H9 (cell line): Measurements from ENCODE around the gene MGAT5. TPM values are rescaled to one million over a fixed set of nuclear protein-coding genes. Genes with fewer than 3 reads are reported as not detected.
A peak's percentile ranks its signal among the peaks of the same experiment; 100 is the strongest.
"Not testable (repeated sequence)": the region's sequence is repeated elsewhere in the genome, so short reads cannot be mapped to it uniquely, and the experiment has no call there.

ENCODE experiments used
- DNase-seq: peaks from one replicate; pipeline ENCODE4 v3.0.0-alpha.2; 2017
- H2AFZ ChIP-seq: one replicate; pipeline ENCODE4 v1.6.1; 2013; ENCODE audit warnings: mild to moderate bottlenecking, low read length, control low read depth, moderate library complexity
- H2AK5ac ChIP-seq: 2 replicates; pipeline ENCODE4 v1.6.1; 2013; ENCODE audit warnings: low read length, control low read depth, mixed read lengths; ENCODE audit not compliant: insufficient read length
- H2BK120ac ChIP-seq: one replicate; pipeline ENCODE4 v1.6.1; 2013; ENCODE audit warnings: low read depth, mild to moderate bottlenecking, low read length, control low read depth, inconsistent platforms; ENCODE audit not compliant: poor library complexity, severe bottlenecking
- H2BK12ac ChIP-seq: 2 replicates; pipeline ENCODE4 v1.6.1; 2013; ENCODE audit warnings: low read length, control low read depth, mixed read lengths, low read depth; ENCODE audit not compliant: insufficient read length
- H2BK15ac ChIP-seq: 2 replicates; pipeline ENCODE4 v1.6.1; 2013; ENCODE audit warnings: low read depth, low read length, control low read depth
- H2BK20ac ChIP-seq: one replicate; pipeline ENCODE4 v1.6.1; 2013; ENCODE audit warnings: low read depth, mild to moderate bottlenecking, low read length, control low read depth, inconsistent platforms; ENCODE audit not compliant: poor library complexity, severe bottlenecking
- H2BK5ac ChIP-seq: 2 replicates; pipeline ENCODE4 v1.6.1; 2013; ENCODE audit warnings: low read length, control low read depth, mixed read lengths; ENCODE audit not compliant: insufficient read length
- H3K14ac ChIP-seq: 2 replicates; pipeline ENCODE4 v1.6.1; 2013; ENCODE audit warnings: low read length, control low read depth; ENCODE audit not compliant: insufficient read depth
- H3K18ac ChIP-seq: 2 replicates; pipeline ENCODE4 v1.6.1; 2013; ENCODE audit warnings: low read depth, mild to moderate bottlenecking, mixed read lengths, low read length, control low read depth; ENCODE audit not compliant: insufficient read length
- H3K23ac ChIP-seq: 2 replicates; pipeline ENCODE4 v1.6.1; 2013; ENCODE audit warnings: low read length, control low read depth, mixed read lengths, low read depth; ENCODE audit not compliant: insufficient read length
- H3K23me2 ChIP-seq: 2 replicates; pipeline ENCODE4 v1.6.1; 2013; ENCODE audit warnings: low read depth, mild to moderate bottlenecking, mixed read lengths, low read length, control low read depth; ENCODE audit not compliant: insufficient read length, poor library complexity, severe bottlenecking
- H3K27ac ChIP-seq: 2 replicates; pipeline ENCODE4 v1.5.1; 2013; ENCODE audit warnings: low read length, control low read depth, mixed read lengths, low read depth; ENCODE audit not compliant: insufficient read length
- H3K27me3 ChIP-seq: 2 replicates; pipeline ENCODE4 v1.6.1; 2013; ENCODE audit warnings: low read length, control low read depth, inconsistent platforms; ENCODE audit not compliant: insufficient read depth
- H3K4ac ChIP-seq: 2 replicates; pipeline ENCODE4 v1.6.1; 2013; ENCODE audit warnings: low read depth, mild to moderate bottlenecking, control low read depth, inconsistent platforms, low read length, moderate library complexity
- H3K4me1 ChIP-seq: 2 replicates; pipeline ENCODE4 v1.6.1; 2013; ENCODE audit warnings: low read length, control low read depth, inconsistent platforms; ENCODE audit not compliant: insufficient read depth
- H3K4me2 ChIP-seq: 2 replicates; pipeline ENCODE4 v1.6.1; 2013; ENCODE audit warnings: low read length, control low read depth, mixed read lengths; ENCODE audit not compliant: insufficient read length, insufficient read depth
- H3K56ac ChIP-seq: 2 replicates; pipeline ENCODE4 v1.6.1; 2013; ENCODE audit warnings: low read depth, mild to moderate bottlenecking, mixed read lengths, low read length, control low read depth; ENCODE audit not compliant: insufficient read length
- H3K79me1 ChIP-seq: 2 replicates; pipeline ENCODE4 v1.6.1; 2013; ENCODE audit warnings: low read depth, mild to moderate bottlenecking, moderate library complexity, low read length, control low read depth, inconsistent platforms; ENCODE audit not compliant: insufficient read depth, poor library complexity, severe bottlenecking
- H3K79me2 ChIP-seq: 2 replicates; pipeline ENCODE4 v1.6.1; 2013; ENCODE audit warnings: low read length, control low read depth, inconsistent platforms; ENCODE audit not compliant: insufficient read depth
- H3K9ac ChIP-seq: 2 replicates; pipeline ENCODE4 v1.6.1; 2013; ENCODE audit warnings: low read length, control low read depth, mixed read lengths; ENCODE audit not compliant: insufficient read length; ENCODE audit errors: extremely low read depth
- H3K9me3 ChIP-seq: one replicate; pipeline ENCODE4 v1.6.1; 2013; ENCODE audit warnings: low read depth, low read length, inconsistent platforms; ENCODE audit not compliant: control insufficient read depth
- H3T11ph ChIP-seq: one replicate; pipeline ENCODE4 v1.6.1; 2013; ENCODE audit warnings: mild to moderate bottlenecking, low read length, control low read depth, inconsistent platforms
- H4K20me1 ChIP-seq: one replicate; pipeline ENCODE4 v1.6.1; 2013; ENCODE audit not compliant: control insufficient read depth, insufficient read length, insufficient read depth
- H4K5ac ChIP-seq: 2 replicates; pipeline ENCODE4 v1.6.1; 2013; ENCODE audit warnings: low read depth, mild to moderate bottlenecking, mixed read lengths, low read length, control low read depth; ENCODE audit not compliant: insufficient read length
- H4K8ac ChIP-seq: replicated peaks from 2 replicates; pipeline ENCODE4 v1.6.1; 2013; ENCODE audit warnings: low read length, control low read depth, mixed read lengths, low read depth; ENCODE audit not compliant: insufficient read length
- H4K91ac ChIP-seq: 2 replicates; pipeline ENCODE4 v1.6.1; 2013; ENCODE audit warnings: low read depth, mild to moderate bottlenecking, moderate library complexity, mixed read lengths, low read length, control low read depth; ENCODE audit not compliant: insufficient read length
- H3K27ac Mint-ChIP-seq, 3 experiments: 2 replicates in 2 of 3; 3 replicates in 1 of 3; pipeline ENCODE4 v1.8.0; 2020 to 2021; ENCODE audit warnings: mixed read lengths in 3 of 3, mild to moderate bottlenecking in 1 of 3, moderate library complexity in 1 of 3
- H3K27me3 Mint-ChIP-seq: 2 replicates; pipeline ENCODE4 v1.8.0; 2021; ENCODE audit warnings: low read depth, mild to moderate bottlenecking, moderate library complexity, mixed read lengths
- H3K36me3 Mint-ChIP-seq, 3 experiments: 2 replicates in 2 of 3; 3 replicates in 1 of 3; pipeline ENCODE4 v1.8.0; 2020 to 2021; ENCODE audit warnings: low read depth in 3 of 3, mixed read lengths in 3 of 3; ENCODE audit not compliant: insufficient read depth in 1 of 3
- H3K4me1 Mint-ChIP-seq, 2 experiments: 2 replicates each; pipeline ENCODE4 v1.8.0; 2020; ENCODE audit warnings: mixed read lengths in 2 of 2
- H3K4me3 Mint-ChIP-seq, 2 experiments: 2 replicates in 1 of 2; 3 replicates in 1 of 2; pipeline ENCODE4 v1.8.0; 2020 to 2021; ENCODE audit warnings: mild to moderate bottlenecking in 2 of 2, mixed read lengths in 2 of 2, moderate library complexity in 1 of 2
- H3K9me3 Mint-ChIP-seq, 2 experiments: 2 replicates in 1 of 2; 3 replicates in 1 of 2; pipeline ENCODE4 v1.8.0; 2020; ENCODE audit warnings: mild to moderate bottlenecking in 2 of 2, mixed read lengths in 2 of 2, moderate library complexity in 1 of 2
- WGBS: extraction: QIAGEN DNeasy Blood & Tissue Kit; methylation state at CpG from one replicate; pipeline ENCODE4 v1.1.7; 2013; ENCODE audit warnings: missing lambda C conversion rate, low lambda C conversion rate, mixed read lengths; ENCODE audit not compliant: insufficient read length; ENCODE audit errors: extremely low coverage; 5-methylcytosine and 5-hydroxymethylcytosine counted together
- total RNA-seq: library from RNA; stranded (reverse); gene quantifications from 2 replicates; pipeline ENCODE4 v1.2.1, GENCODE V29; 2021
- TF ChIP-seq, protein P1 (sequence below): fragments of 200-600 bp; sonication (generic); conservative IDR thresholded peaks from 3 replicates; pipeline ENCODE4 v1.8.0; 2021; ENCODE audit warnings: antibody characterized with exemption, mild to moderate bottlenecking

MGAT5 gene
- total RNA-seq, 1 experiment from 2014 or later, result 25.7 TPM

DNA sequence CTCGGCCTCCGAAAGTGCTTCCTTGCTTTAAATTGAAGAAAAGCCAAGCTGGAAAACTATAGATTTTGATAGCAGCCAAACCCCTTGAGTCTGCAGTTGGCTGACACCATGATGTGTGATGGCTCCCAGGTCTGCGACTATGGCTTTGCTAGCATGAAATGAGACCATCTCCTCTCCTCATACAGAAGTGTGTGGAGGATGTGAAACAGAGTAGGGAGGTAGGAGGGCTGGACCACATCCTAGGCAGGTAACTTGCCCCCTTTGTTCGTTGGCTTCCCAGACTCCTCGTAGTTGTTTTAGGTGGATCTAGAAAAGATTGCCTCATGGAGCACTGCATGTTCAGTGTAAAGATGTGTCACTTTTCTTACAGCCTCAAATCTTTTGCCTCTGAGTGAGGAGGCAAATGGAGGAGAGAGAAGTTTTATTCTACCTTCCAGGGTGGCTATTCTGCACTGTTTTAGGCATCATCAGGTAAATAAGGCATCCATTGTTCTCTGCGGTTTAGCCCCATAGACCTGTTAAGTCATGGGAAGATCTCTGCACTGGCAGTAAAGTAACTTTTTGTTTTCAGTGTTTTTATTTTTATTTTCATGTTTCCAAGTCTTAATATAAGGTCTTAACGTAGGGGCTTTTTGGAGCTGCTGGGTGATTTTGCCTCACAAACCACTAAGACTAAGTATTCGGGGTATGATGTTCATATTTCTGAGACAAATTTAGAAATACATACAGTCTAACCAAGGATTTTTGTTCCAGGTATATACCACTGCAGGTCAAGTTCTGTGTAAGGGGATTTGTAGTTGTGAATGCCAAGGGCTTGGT lies 40.1 kb downstream of the MGAT5 start:
- H4K20me1 ChIP-seq, result no peaks in the 10 kb centered on the region
- no peak overlapping the region for H2BK20ac ChIP-seq
- no peak overlapping the region for H3K56ac ChIP-seq
- H3K27ac Mint-ChIP-seq, result peak overlapping the region in 1 of 3 experiments; percentile 7; a peak in 2 of 7 replicates
- H2BK15ac ChIP-seq, result no peak overlapping the region
- H4K8ac ChIP-seq, result no peak overlapping the region
- H3K9me3 Mint-ChIP-seq, result no peaks in the 10 kb centered on the region; a peak in 1 of 5 replicates
- no peaks in the 10 kb centered on the region for H3K27me3 ChIP-seq
- H3K18ac ChIP-seq, result no peak overlapping the region
- no peak overlapping the region for H3K4me2 ChIP-seq
- H3K23ac ChIP-seq, result no peak overlapping the region
- DNase-seq, result no peak
- no peaks in the 10 kb centered on the region for H3K79me1 ChIP-seq
- H3K14ac ChIP-seq, result 0 out of 2 replicates have a peak overlapping the region, but pooled peaks have one; percentile 8
- no peaks in the 10 kb centered on the region for H3K9me3 ChIP-seq
- no peak overlapping the region for H2AFZ ChIP-seq
- TF ChIP-seq, protein P1, sequence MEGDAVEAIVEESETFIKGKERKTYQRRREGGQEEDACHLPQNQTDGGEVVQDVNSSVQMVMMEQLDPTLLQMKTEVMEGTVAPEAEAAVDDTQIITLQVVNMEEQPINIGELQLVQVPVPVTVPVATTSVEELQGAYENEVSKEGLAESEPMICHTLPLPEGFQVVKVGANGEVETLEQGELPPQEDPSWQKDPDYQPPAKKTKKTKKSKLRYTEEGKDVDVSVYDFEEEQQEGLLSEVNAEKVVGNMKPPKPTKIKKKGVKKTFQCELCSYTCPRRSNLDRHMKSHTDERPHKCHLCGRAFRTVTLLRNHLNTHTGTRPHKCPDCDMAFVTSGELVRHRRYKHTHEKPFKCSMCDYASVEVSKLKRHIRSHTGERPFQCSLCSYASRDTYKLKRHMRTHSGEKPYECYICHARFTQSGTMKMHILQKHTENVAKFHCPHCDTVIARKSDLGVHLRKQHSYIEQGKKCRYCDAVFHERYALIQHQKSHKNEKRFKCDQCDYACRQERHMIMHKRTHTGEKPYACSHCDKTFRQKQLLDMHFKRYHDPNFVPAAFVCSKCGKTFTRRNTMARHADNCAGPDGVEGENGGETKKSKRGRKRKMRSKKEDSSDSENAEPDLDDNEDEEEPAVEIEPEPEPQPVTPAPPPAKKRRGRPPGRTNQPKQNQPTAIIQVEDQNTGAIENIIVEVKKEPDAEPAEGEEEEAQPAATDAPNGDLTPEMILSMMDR, result no peak
- no peak overlapping the region for H3T11ph ChIP-seq
- H2AK5ac ChIP-seq, result no peak overlapping the region
- H3K4me1 Mint-ChIP-seq, result peaks cover 9 to 16% of the 10 kb centered on the region in 2 experiments
- peaks cover 5% of the 10 kb centered on the region for H3K4me1 ChIP-seq
- no peaks in the 10 kb centered on the region; the same call in 1 of the 2 replicates for H3K79me2 ChIP-seq
- WGBS, result no CpG with 5 or more reads among the region's 8 CpGs
- H3K4ac ChIP-seq, result no peak overlapping the region
- no peak overlapping the region for H3K9ac ChIP-seq
- H4K5ac ChIP-seq, result no peak overlapping the region
- no peak overlapping the region for H2BK5ac ChIP-seq
- H2BK12ac ChIP-seq, result no peak overlapping the region
- H3K23me2 ChIP-seq, result no peaks in the 10 kb centered on the region
- H3K4me3 Mint-ChIP-seq, result no peak overlapping the region
- H3K36me3 Mint-ChIP-seq, result no peaks in the 10 kb centered on the region
- H3K27ac ChIP-seq, result no peak overlapping the region
- H2BK120ac ChIP-seq, result no peak overlapping the region
- H4K91ac ChIP-seq, result no peak overlapping the region
- no peaks in the 10 kb centered on the region for H3K27me3 Mint-ChIP-seq

DNA sequence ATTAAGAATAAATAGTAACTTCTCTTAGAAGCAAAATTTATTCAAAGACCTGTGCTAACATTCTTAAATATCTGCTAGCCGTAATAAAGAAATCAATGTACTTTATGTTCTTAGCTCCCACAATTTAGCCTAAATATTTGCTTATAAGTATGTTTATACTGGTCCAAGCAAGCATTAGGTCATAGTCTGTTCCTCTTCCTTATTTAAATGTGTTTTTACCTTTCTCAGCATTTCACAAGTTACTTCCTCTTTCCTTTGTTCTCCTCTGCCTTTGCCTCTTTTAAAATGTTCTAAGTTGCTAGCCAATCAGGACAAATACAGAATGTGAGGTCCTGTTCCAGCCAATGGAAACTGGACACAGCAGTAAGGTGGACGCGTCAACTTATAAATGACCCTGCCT lies 40.7 kb downstream of the MGAT5 start:
- H3K56ac ChIP-seq, H3K4me2 ChIP-seq, H2BK20ac ChIP-seq, H3K9me3 ChIP-seq, H3K27me3 ChIP-seq, H2BK120ac ChIP-seq, H3K14ac ChIP-seq, H2BK12ac ChIP-seq, H3K23ac ChIP-seq, H4K91ac ChIP-seq, H3K79me2 ChIP-seq, H3K9ac ChIP-seq, DNase-seq, H4K8ac ChIP-seq, H3K27ac Mint-ChIP-seq, H3T11ph ChIP-seq, H2BK15ac ChIP-seq, H3K79me1 ChIP-seq, H3K23me2 ChIP-seq, H3K4ac ChIP-seq, H3K18ac ChIP-seq, H2AFZ ChIP-seq, H4K20me1 ChIP-seq, H3K9me3 Mint-ChIP-seq, H3K27ac ChIP-seq, H2AK5ac ChIP-seq, H3K27me3 Mint-ChIP-seq, H4K5ac ChIP-seq, H2BK5ac ChIP-seq, H3K36me3 Mint-ChIP-seq, H3K4me1 ChIP-seq, H3K4me3 Mint-ChIP-seq: not testable (repeated sequence)
- no CpG with 5 or more reads among the region's 3 CpGs for WGBS
- H3K4me1 Mint-ChIP-seq, result peaks cover 9 to 16% of the 10 kb centered on the region in 2 experiments
